GM12878 (cell line): ENCODE data around the gene CHST5. TPM values are rescaled to one million over a fixed set of nuclear protein-coding genes. Genes with fewer than 3 reads are reported as not detected.
A peak's percentile ranks its signal among the peaks of the same experiment; 100 is the strongest.

ENCODE experiments used
- ATAC-seq: fragments of 200-7000 bp; cut with Tn5 transposase; 3 replicates; pipeline ENCODE4 v1.9.1; 2020; ENCODE audit warnings: mild to moderate bottlenecking, moderate library complexity
- BruUV-seq: library from RNA; stranded (reverse); fragments of 400-500 nt; replicated peaks from 2 replicates; lab custom pipeline; 2021; lab: Mats Ljungman, UMichigan
- CTCF ChIA-PET: fragments of 300-600 bp; sonication (Branson Sonifier 250); formaldehyde crosslinking; extraction: SDS; loops from one replicate; lab custom pipeline; 2021; ENCODE audit warnings: inconsistent platforms; lab: Yijun Ruan, JAX
- POLR2A ChIA-PET: fragments of 350-600 bp; formaldehyde crosslinking; extraction: SDS; loops from one replicate; lab custom pipeline; 2021; ENCODE audit warnings: inconsistent platforms; lab: Charles Lee
- RAD21 ChIA-PET: fragments of 300-600 bp; sonication (Branson Sonifier 250); formaldehyde crosslinking; loops from one replicate; lab custom pipeline; 2023; ENCODE audit warnings: antibody characterized with exemption; ENCODE audit not compliant: unreplicated experiment; lab: Charles Lee
- SMC1A ChIA-PET: fragments of 300-600 bp; sonication (Branson Sonifier 250); formaldehyde crosslinking; loops from one replicate; lab custom pipeline; 2023; ENCODE audit not compliant: unreplicated experiment, uncharacterized antibody; lab: Charles Lee
- DNase-seq: peaks from one replicate; pipeline ENCODE4 v3.0.0-alpha.2; 2011; ENCODE audit warnings: low read depth, low spot score
- FAIRE-seq: peaks from 3 replicates; lab custom pipeline; 2011; peaks lifted over from hg19 to GRCh38; lab: Jason Lieb, UNC
- H2AFZ ChIP-seq: 2 replicates; pipeline ENCODE4 v1.6.0; 2011; ENCODE audit warnings: low read depth, low read length, control low read depth; ENCODE audit not compliant: control insufficient read depth
- H3K27ac ChIP-seq: 2 replicates; pipeline ENCODE4 v1.5.1; 2011; ENCODE audit warnings: control low read depth; ENCODE audit not compliant: control insufficient read depth, insufficient read depth
- H3K27me3 ChIP-seq, 2 experiments: replicated peaks in 1 of 2; 2 replicates each; pipeline versions ENCODE4 v1.6.0 to v1.6.1; 2011; ENCODE audit warnings: low read length in 1 of 2; ENCODE audit not compliant: control insufficient read depth in 2 of 2, insufficient read depth in 2 of 2
- H3K36me3 ChIP-seq, 2 experiments: 2 replicates each; pipeline ENCODE4 v1.5.1; 2011; ENCODE audit warnings: low read length in 1 of 2; ENCODE audit not compliant: control insufficient read depth in 2 of 2, insufficient read depth in 2 of 2
- H3K4me1 ChIP-seq: 2 replicates; pipeline ENCODE4 v1.6.1; 2011; ENCODE audit warnings: mild to moderate bottlenecking, low read length, moderate library complexity, mixed read lengths; ENCODE audit not compliant: control insufficient read depth, insufficient read depth
- H3K4me2 ChIP-seq: 2 replicates; pipeline ENCODE4 v1.6.0; 2011; ENCODE audit warnings: control low read depth; ENCODE audit not compliant: control insufficient read depth, insufficient read depth
- H3K4me3 ChIP-seq: fragments of 200-600 bp; sonication (generic); 2 replicates; pipeline ENCODE4 v1.5.1; 2016
- H3K79me2 ChIP-seq: 2 replicates; pipeline ENCODE4 v1.6.0; 2011; ENCODE audit warnings: low read length; ENCODE audit not compliant: control insufficient read depth, insufficient read depth
- H3K9ac ChIP-seq: 2 replicates; pipeline ENCODE4 v1.8.0; 2011; ENCODE audit warnings: low read length, control low read depth, mixed read lengths; ENCODE audit not compliant: control insufficient read depth, insufficient read depth
- H3K9me3 ChIP-seq: replicated peaks from 3 replicates; pipeline ENCODE4 v1.5.1; 2011; ENCODE audit warnings: mild to moderate bottlenecking, low read length; ENCODE audit not compliant: control insufficient read depth, insufficient read depth
- H4K20me1 ChIP-seq: 2 replicates; pipeline ENCODE4 v1.6.0; 2011; ENCODE audit not compliant: control insufficient read depth, insufficient read depth
- ATF7 ChIP-seq: fragments of 450-650 bp; IDR thresholded peaks from 2 replicates; pipeline ENCODE4 v1.6.1; 2016; ENCODE audit warnings: low read depth, mild to moderate bottlenecking
- GABPA ChIP-seq: IDR thresholded peaks from 2 replicates; pipeline ENCODE4 v1.6.1; 2014; ENCODE audit warnings: antibody characterized with exemption, low read depth, mild to moderate bottlenecking, inconsistent platforms
- HCFC1 ChIP-seq: fragments of 150-350 bp; IDR thresholded peaks from 2 replicates; pipeline ENCODE4 v1.6.1; 2014; ENCODE audit warnings: low read length
- KLF5 ChIP-seq: fragments of 450-650 bp; IDR thresholded peaks from 2 replicates; pipeline ENCODE4 v1.6.1; 2014; ENCODE audit warnings: mild to moderate bottlenecking; ENCODE audit not compliant: partially characterized antibody
- MEF2A ChIP-seq: IDR thresholded peaks from 2 replicates; pipeline ENCODE4 v1.6.1; 2011; ENCODE audit warnings: low read depth, mild to moderate bottlenecking, low read length, moderate library complexity; ENCODE audit not compliant: insufficient read depth
- MTA2 ChIP-seq: fragments of 450-650 bp; IDR thresholded peaks from 2 replicates; pipeline ENCODE4 v1.6.1; 2016; ENCODE audit warnings: low read depth, mild to moderate bottlenecking, moderate library complexity
- MTA3 ChIP-seq: IDR thresholded peaks from 2 replicates; pipeline ENCODE4 v1.6.1; 2012; ENCODE audit warnings: low read length, inconsistent platforms, borderline replicate concordance
- MXI1 ChIP-seq: fragments of 150-350 bp; IDR thresholded peaks from 2 replicates; pipeline ENCODE4 v1.6.1; 2011; ENCODE audit warnings: low read depth, mild to moderate bottlenecking, inconsistent platforms, low read length, improper control_type of control experiment
- NFYB ChIP-seq: IDR thresholded peaks from 2 replicates; pipeline ENCODE4 v1.6.1; 2011; ENCODE audit warnings: low read depth, mild to moderate bottlenecking, low read length, improper control_type of control experiment, moderate library complexity; ENCODE audit not compliant: insufficient read depth
- POLR2AphosphoS5 ChIP-seq: IDR thresholded peaks from 2 replicates; pipeline ENCODE4 v1.6.1; 2011; ENCODE audit warnings: mild to moderate bottlenecking, low read length, inconsistent platforms
- RB1 ChIP-seq: fragments of 450-650 bp; formaldehyde crosslinking; IDR thresholded peaks from 2 replicates; pipeline ENCODE4 v1.6.1; 2017; ENCODE audit warnings: mild to moderate bottlenecking, borderline replicate concordance
- SKIL ChIP-seq: fragments of 450-650 bp; IDR thresholded peaks from 2 replicates; pipeline ENCODE4 v1.6.1; 2017; ENCODE audit warnings: mild to moderate bottlenecking, low read depth, inconsistent platforms; ENCODE audit not compliant: poor library complexity, severe bottlenecking
- TARDBP ChIP-seq: IDR thresholded peaks from 2 replicates; pipeline ENCODE4 v1.6.1; 2016; ENCODE audit warnings: borderline replicate concordance
- ZNF217 ChIP-seq: fragments of 450-650 bp; IDR thresholded peaks from 2 replicates; pipeline ENCODE4 v1.6.1; 2017; ENCODE audit warnings: antibody characterized with exemption, mild to moderate bottlenecking
- ZNF687 ChIP-seq: fragments of 450-650 bp; IDR thresholded peaks from 2 replicates; pipeline ENCODE4 v1.6.1; 2017; ENCODE audit warnings: mild to moderate bottlenecking, moderate library complexity
- WGBS: methylation state at CpG from one replicate; pipeline ENCODE4 v1.1.6; 2016; ENCODE audit warnings: low lambda C conversion rate; ENCODE audit not compliant: insufficient replicate concordance, insufficient coverage; ENCODE audit errors: missing lambda C conversion rate; 5-methylcytosine and 5-hydroxymethylcytosine counted together
- in situ Hi-C: fragments of 300-500 bp; cut with MboI; formaldehyde crosslinking; loops from 9 replicates; pipeline ENCODE4 v1.14.3; 2018; ENCODE audit warnings: mixed read lengths
- intact Hi-C: fragments of 100-400 bp; cut with micrococcal nuclease; formaldehyde crosslinking; loops from one replicate; pipeline ENCODE4 v1.14.2; 2022; ENCODE audit not compliant: unreplicated experiment
- polyA plus RNA-seq, 11 experiments: library from polyadenylated mRNA; depleted of rRNA in 4 of 11; unstranded in 6 of 11; stranded (reverse) in 5 of 11; fragments of >200 nt; fragmentation: Nextera tagmentation in 4 of 11; fragmentation: Illumina TruSeq in 1 of 11; extraction: Ambion mirVana in 4 of 11; extraction: Trizol in 1 of 11; gene quantifications; 1 replicate in 1 of 11; 2 replicates in 10 of 11; pipeline versions ENCODE4 v1.2.1 to v1.2.3, GENCODE V29; 2011 to 2016; ENCODE audit warnings: inconsistent platforms in 2 of 11, missing spikeins in 2 of 11, low read depth in 1 of 11
- total RNA-seq, 4 experiments: library from RNA; depleted of rRNA in 3 of 4; stranded (reverse); fragments of >200 nt in 3 of 4; fragmentation: Illumina TruSeq in 1 of 4; extraction: Trizol in 1 of 4; gene quantifications; 2 replicates each; pipeline versions ENCODE4 v1.2.1 to v1.2.3, GENCODE V29; 2013 to 2021
- TF ChIP-seq, protein P1 (sequence below): IDR thresholded peaks from 2 replicates; pipeline ENCODE4 v1.6.1; 2011; ENCODE audit warnings: mild to moderate bottlenecking, low read depth, low read length, moderate library complexity; ENCODE audit not compliant: insufficient replicate concordance

The CHST5 gene
- total and polyA plus RNA-seq, 10 of the 15 experiments (the other 5 are each of a cell fraction or from before 2014, with no cell fraction given): 0.04 to 0.43 (median 0.14) TPM; not detected in 6

GRCh38 chr16:75570396-75571065 is 34.6 kb upstream of the CHST5 start:
- Histone ChIP-seq H2AFZ (no peak overlapping the region), H3K4me3 (peak overlapping the region; percentile 9; the same call in 1 of the 2 replicates), H3K36me3 (peaks cover 6 to 45% of the 10 kb centered on the region in 2 experiments), H3K27ac (peak overlapping the region; percentile 85), H3K79me2 (peaks cover 70% of the 10 kb centered on the region), H3K9me3 (no peaks in the 10 kb centered on the region), H3K9ac (peak overlapping the region; percentile 36), H3K4me1 (peaks cover 63% of the 10 kb centered on the region), H3K27me3 (no peaks in the 10 kb centered on the region), H4K20me1 (no peaks in the 10 kb centered on the region), H3K4me2 (peak overlapping the region; percentile 75)
- ChIA-PET RAD21 (interaction anchor here (1.0 to 5.4 kb wide), 4 partner anchors 13 to 98 kb away, joined by 3 to 27 read pairs (median 4); partner anchors contain the start of genes ADAT1 and TMEM231), SMC1A (interaction anchor here (1.6 to 5.4 kb wide), 4 partner anchors 12 to 196 kb away, joined by 4 to 42 read pairs (median 9); partner anchors contain the start of gene ADAT1), POLR2A (interaction anchor here (0.7 to 11.8 kb wide), 3 partner anchors 20 to 78 kb away, joined by 3 to 116 read pairs (median 5); partner anchors contain the start of gene ADAT1), CTCF (interaction anchor here (0.6 to 3.1 kb wide), 6 partner anchors 20 to 193 kb away, joined by 3 to 11 read pairs (median 4); partner anchors contain the start of genes ADAT1 and TMEM170A)
- 24% methylated on average over 5 of the region's 5 CpGs for WGBS
- intact Hi-C loops (loop anchor here (2.0 kb wide), 1 partner anchor 52 kb away; the partner anchor contains the start of gene ADAT1), in situ Hi-C loops (no loop called here)
- TSS peak; percentile 77 for BruUV-seq
- no peak for DNase-seq
- FAIRE-seq: peak; percentile 23
- peak; percentile 46 for ATAC-seq
- TF ChIP-seq MTA3 (no peak), ATF7 (peak; percentile 55; the same call in 1 of the 2 replicates), RB1 (no peak), POLR2AphosphoS5 (peak; percentile 51; the same call in 1 of the 2 replicates), MEF2A (0 out of 2 replicates have a peak, but pooled peaks have one; percentile 25), NFYB (no peak), KLF5 (no peak), MXI1 (no peak), ZNF217 (no peak), ZNF687 (peak; percentile 41; the same call in 1 of the 2 replicates), MTA2 (peak; percentile 20; the same call in 1 of the 2 replicates), GABPA (no peak), HCFC1 (no peak), SKIL (no peak), TARDBP (no peak)
- TF ChIP-seq, protein P1, sequence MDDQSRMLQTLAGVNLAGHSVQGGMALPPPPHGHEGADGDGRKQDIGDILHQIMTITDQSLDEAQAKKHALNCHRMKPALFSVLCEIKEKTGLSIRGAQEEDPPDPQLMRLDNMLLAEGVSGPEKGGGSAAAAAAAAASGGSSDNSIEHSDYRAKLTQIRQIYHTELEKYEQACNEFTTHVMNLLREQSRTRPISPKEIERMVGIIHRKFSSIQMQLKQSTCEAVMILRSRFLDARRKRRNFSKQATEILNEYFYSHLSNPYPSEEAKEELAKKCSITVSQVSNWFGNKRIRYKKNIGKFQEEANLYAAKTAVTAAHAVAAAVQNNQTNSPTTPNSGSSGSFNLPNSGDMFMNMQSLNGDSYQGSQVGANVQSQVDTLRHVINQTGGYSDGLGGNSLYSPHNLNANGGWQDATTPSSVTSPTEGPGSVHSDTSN: peak; percentile 51
